D721Med (cell line): ENCODE results near the gene PLCL1.

Experiments
- DNase-seq: peaks from one replicate; pipeline ENCODE4 v3.0.0; 2011; ENCODE audit warnings: low spot score; ENCODE audit not compliant: insufficient read length
- FAIRE-seq: peaks from 2 replicates; lab custom pipeline; 2011; peaks lifted over from hg19 to GRCh38; lab: Jason Lieb, UNC
- CTCF ChIP-seq: IDR thresholded peaks from 2 replicates; pipeline ENCODE4 v1.5.1; 2012; ENCODE audit warnings: mild to moderate bottlenecking, control low read depth; ENCODE audit not compliant: insufficient read depth; ENCODE audit errors: missing control alignments

PLCL1 gene

GRCh38 chr2:197930570-197931278 lies 126.3 kb downstream of the PLCL1 start:
- FAIRE-seq (no peak), DNase-seq (no peak)
- no peak for TF ChIP-seq CTCF

GRCh38 chr2:197931661-197932312 lies 127.4 kb downstream of the PLCL1 start:
- FAIRE-seq (no peak), DNase-seq (no peak)
- TF ChIP-seq CTCF, result no peak

- no peak for FAIRE-seq
- DNase-seq, result no peak
- no peak for TF ChIP-seq CTCF
Measured at GRCh38 chr2:197932374-197932773, 128.0 kb downstream of the PLCL1 start.

GRCh38 chr2:197934261-197934933 lies 130.0 kb downstream of the PLCL1 start:
- DNase-seq (no peak), FAIRE-seq (no peak)
- no peak for TF ChIP-seq CTCF

- TF ChIP-seq CTCF, result no peak
- FAIRE-seq (no peak), DNase-seq (no peak)
Measured at GRCh38 chr2:197934934-197935289, 130.5 kb downstream of the PLCL1 start.

GRCh38 chr2:197937814-197938213 lies 133.4 kb downstream of the PLCL1 start:
- FAIRE-seq, result no peak
- DNase-seq, result no peak
- TF ChIP-seq CTCF, result no peak
